NCI-H1930 (cell line): ENCODE measurements around the gene NEMF.
"Not testable (repeated sequence)": the region's sequence is repeated elsewhere in the genome, so short reads cannot be mapped to it uniquely, and the experiment has no call there.

Experiments used
- DNase-seq, 2 experiments: peaks; one replicate each; lab custom pipeline; 2025; lab: John Stamatoyannopoulos, UW

NEMF gene

DNA sequence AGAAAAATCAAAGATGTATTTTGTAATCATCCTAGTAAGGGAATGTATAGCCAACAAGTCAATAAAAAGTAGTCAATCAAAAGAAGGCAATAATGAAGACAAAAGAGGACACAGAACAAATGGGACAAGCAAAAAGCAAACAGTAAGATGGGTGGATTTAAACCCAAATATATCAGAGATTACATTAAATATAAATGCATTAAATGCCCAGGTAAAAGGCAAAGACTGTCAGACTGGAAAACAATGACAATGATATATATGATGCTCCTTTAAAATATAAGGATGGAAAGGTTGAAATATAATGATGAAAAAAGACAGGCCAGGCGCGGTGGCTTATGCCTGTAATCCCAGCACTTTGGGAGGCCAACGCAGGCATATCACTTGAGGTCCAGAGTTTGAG is 35.7 kb downstream of the NEMF start:
- no peak for DNase-seq

DNA sequence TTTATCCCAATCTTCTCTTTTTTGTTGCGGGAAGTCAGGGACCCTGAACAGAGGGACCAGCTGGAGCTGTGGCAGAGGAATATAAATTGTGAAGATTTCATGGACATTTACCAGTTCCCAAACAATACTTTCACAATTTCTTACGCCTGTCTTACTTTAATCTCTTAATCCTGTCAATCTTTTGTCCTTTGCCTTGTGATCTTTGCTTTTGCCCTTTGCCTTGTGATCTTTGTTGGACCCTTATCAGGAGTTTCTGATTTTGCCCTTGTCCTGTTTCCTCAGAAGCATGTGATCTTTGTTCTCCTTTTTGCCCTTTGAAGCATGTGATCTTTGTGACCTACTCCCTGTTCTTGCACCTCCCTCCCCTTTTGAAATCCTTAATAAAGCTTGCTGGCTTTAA is 36.5 kb downstream of the NEMF start:
- not testable (repeated sequence) for DNase-seq

DNA sequence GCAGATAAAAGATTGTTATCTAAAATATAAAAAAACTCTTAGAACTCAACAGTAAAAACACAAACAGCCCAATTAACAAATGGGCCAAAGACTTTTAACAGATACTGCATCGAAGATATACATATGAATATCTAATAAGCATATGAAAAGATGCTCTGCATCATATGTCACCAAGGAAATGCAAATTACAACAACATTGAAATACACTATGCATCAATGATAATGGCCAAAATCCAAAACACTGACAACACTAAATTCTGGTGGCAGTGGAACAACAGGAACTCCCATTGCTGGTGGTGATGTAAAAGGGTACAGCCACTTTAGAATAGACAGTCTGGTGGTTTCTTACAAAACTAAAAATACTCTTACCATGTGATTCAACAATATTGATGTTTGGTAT is 43.8 kb downstream of the NEMF start:
- DNase-seq: no peak

DNA sequence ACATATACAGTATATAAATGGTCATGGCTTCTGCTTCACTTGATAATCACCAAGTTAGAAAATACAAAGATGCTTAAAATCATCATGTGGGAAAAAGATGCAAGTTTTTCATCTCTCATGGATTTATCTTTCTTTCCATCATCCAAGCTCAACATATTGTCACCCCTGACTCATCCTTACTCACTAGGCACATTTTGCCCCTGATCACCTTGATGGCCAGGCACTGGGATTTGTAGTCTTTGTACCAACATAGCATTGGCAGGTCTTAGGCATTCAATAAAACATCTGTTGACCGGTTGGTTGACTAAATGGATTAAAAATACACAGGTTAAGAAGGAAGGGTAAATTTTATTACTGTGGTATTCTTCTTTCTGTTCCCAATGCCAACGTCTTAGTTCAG is 56.6 kb downstream of the NEMF start:
- no peak for DNase-seq

DNA sequence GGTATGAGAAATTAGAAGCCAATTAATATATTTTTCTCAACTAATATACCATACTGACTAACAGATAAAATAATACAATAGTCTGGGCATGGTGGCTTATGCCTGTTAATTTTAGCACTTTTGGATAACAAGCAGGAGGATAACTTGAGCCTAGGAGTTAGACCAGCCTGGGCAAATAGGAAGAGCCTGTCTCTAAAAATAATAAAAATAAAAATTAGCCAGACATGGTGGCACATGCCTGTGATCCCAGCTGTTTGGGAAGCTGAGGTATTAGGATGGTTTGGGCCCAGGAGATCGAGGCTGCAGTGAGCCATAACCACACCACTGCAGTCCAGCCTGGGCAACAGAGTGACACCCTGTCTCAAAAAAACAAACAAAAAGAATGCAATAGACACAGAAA is 60.0 kb downstream of the NEMF start:
- DNase-seq: no peak

DNA sequence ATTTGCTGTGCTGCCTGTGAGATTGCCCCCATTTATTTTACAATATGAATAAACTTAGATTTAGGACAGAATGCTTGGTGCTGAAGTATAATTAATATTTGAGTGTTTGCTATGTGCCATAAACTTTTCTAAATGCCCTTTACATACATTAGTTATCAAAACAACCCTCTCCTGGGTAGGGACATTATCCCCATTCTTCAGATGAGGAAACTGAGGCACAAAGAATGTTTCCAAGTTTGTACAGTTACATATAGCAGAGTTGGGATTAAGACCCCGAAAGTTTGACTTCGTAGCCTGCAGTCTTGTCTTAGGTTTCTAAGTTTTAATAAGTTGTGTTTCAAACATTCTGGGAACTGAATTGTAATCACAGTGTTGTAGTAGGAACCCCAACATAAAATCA is 66.3 kb downstream of the NEMF start:
- DNase-seq: no peak

DNA sequence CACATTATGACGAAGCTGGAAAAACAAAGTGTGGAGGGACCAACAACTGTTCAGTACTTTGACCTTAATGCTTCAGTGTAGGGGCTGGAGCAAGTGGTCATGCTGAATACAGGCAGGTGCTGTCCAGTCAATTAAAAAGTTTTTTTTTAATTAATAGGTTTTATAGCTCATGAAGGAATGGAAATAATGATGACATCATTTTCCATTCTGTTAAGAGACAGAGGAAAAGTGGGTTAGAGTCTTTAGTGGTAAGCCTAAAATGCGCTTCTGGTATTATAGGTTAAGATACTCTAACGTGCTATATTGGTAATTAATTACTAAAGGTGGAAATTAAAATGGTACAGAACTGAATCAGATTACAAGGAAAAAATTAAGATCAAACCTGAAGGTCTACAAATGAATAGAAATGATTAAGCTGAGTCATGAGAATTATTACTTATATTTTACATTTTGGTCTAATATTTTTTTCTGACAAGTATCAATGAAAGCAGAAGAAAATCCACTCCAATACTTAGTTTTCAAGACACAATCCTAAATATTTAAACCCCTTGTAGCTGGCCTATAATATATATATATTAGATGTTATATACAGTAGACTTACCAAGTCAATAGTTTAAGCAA is 69.1 kb downstream of the NEMF start:
- no peak for DNase-seq

DNA sequence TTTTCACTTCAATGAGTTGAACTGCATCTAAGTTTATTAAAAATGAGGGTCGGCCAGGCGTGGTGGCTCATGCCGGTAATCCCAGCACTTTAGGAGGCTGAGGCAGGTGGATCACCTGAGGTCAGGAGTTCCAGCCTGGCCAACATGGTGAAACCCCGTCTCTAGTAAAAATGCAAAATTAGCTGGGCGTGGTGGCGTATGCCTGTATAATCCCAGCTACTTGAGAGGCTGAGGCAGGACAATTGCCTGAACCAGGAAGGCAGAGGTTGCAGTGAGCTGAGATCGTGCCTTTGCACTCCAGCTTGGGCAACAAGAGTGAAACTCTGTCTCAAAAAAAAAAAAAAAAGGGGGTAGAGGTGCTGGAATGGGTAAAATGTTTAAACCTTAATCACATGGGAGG is 71.5 kb downstream of the NEMF start:
- DNase-seq: not testable (repeated sequence)

DNA sequence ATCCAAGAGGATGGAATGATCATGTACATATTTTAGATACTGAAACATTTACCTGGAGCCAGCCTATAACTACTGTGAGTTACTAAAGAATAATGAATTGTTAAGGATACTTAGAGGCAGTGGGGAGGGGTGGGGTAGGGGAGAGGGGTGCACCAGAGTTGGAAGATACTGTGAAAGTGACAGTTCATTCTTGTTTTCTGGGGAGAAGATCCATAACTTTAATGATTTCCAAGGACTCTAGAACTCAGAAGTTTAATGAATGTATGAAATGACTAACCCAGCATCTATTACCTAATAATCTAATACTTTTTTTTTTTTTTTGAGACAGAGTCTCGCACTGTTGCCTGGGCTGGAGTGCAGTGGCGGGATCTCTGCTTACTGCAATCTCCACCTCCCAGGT is 74.2 kb downstream of the NEMF start:
- DNase-seq: no peak

DNA sequence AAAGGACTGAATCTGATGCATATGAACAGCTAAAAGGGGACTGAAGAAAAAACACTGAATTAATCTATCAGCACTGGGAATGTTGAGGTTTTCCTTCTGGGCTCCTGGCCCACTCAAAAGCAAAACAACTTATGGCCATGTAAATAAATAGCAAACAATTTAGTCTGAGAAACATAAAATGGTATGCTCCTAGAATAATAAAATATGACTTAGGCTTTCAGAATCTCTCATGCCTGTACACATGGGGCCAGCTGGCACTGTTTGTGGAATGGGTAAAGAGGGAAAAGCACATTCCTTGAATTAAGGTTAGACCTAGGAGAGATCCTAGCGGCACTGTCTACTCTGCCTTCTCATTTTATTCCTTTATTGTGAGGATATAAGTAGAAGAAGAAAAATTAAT is 78.5 kb downstream of the NEMF start:
- DNase-seq: no peak

DNA sequence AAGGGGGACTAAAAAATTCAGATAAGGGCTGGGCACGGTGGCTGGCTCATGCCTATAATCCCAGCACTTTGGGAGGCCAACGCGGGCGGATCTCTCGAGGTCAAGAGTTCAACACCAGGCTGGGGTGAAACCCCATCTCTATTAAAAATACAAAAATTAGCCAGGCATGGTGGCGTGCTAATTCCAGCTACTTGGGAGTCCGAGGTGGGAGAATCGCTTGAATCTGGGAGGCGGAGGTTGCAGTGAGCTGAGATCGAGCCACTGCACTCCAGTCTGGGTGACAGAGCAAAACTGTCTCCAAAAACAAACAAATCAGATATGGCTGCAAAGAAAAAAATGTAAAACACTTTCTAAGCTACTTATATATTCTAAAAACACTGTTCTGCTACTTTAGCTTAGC is 80.9 kb downstream of the NEMF start:
- DNase-seq: not testable (repeated sequence)

DNA sequence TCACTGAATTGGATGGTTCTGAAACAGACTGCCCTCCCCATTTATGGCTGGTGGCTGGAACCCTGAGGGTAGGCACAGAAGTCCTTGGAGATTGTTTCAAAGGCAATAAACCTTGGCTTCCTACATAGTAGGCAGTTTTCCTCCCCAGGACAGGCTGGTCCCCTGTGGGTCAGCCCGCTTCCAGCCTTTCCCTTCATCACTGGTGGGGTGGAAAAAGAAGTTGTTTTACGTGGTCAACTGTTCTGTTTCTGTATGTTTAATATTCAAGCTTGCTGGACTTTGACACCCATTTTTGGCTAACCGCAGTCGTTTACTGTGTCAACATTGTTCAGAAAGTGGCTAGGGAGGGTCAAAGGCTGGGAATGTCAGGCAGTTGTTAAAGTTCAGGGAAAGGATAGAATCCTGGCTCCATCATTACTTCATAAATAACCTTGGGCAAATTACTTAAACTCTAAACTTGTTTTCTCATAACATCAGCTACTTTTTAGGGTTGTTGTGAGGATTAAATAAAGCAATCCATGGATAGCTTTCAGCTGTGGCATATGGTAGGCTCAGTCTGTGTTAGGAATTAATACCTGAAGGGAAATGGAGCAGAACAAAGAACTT is 82.3 kb downstream of the NEMF start:
- DNase-seq: no peak

DNA sequence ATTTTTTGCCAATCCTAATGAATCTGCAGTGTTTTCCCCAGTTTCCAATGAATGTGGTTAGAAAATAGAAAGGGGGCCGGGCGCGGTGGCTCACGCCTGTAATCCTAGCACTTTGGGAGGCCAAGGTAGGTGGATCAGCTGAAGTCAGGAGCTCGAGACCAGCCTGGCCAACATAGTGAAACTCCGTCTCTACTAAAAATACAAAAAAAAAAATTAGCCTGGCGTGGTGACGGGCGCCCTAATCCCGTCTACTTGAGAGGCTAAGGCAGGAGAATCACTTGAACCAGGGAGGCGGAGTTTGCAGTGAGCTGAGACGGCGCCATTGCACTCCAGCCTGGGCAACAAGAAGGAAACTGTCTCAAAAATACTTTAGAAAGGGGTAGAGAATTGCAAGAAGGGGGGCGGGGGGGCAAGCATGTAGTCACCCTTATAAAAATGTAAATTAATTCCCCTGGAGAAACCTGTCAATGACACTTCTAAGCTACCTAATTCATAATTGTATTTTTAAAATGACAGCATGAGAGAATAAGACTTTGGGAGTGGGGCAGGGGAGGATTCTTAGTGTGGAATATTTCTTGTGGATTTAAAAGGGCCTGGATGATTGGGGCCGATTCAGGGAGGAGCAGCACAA is 82.9 kb downstream of the NEMF start:
- DNase-seq: no peak

DNA sequence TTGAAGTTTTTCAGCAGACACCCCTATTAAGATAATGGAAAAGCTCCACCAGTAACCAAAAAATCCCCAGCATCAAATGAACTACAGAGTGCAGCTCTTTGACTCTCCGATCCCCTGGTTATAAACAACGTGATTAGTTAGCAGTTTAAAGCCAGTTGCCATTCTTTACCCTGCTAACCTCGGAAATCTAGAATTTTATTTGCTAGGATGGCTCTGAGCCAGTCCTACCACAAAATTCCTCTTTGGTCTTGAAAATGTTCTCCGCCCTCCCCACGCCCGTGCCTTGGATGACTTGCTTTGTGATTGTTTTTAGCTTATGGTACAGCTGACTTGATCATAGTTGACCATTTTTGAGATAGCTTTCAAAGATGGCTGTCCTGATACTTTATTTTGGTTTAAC is 83.4 kb downstream of the NEMF start:
- no peak for DNase-seq

DNA sequence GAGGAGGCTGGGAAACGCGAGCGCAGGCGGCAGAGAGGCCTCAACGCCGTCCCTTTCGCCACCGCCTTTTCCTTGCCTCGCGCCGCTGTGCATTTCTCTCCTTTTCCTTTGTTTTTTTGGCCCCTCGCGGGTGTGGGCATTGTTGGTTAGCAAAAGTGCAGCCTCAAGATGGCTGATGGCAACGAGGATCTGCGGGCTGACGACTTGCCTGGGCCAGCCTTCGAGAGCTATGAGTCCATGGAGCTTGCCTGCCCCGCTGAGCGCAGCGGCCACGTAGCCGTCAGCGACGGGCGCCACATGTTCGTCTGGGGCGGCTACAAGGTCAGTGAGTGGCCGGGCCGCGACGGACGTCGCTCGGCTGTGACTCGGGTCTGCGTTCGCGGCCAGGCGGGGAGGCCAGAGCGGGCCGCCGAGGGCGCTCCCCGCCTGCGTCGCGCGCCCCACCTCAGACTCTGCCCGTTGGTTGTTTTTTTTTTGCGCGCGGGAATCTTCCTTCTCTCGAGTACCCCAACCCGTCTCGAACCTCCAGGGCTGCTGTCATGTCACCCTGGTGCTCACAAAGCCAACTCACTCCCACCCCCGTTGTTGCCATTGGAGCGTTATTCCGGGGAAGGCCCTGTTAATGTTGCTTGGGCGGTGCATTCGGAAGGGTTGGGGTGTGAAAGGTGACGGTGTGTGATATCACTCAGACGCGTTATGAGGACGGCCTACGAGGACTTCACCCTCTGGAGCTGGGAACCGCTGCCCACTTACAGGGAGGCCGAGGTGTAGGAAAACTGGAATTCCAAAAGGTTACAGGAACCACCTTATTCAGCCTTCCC is 84.1 kb downstream of the NEMF start:
- peak in 1 of 2 experiments; percentile 36 for DNase-seq

DNA sequence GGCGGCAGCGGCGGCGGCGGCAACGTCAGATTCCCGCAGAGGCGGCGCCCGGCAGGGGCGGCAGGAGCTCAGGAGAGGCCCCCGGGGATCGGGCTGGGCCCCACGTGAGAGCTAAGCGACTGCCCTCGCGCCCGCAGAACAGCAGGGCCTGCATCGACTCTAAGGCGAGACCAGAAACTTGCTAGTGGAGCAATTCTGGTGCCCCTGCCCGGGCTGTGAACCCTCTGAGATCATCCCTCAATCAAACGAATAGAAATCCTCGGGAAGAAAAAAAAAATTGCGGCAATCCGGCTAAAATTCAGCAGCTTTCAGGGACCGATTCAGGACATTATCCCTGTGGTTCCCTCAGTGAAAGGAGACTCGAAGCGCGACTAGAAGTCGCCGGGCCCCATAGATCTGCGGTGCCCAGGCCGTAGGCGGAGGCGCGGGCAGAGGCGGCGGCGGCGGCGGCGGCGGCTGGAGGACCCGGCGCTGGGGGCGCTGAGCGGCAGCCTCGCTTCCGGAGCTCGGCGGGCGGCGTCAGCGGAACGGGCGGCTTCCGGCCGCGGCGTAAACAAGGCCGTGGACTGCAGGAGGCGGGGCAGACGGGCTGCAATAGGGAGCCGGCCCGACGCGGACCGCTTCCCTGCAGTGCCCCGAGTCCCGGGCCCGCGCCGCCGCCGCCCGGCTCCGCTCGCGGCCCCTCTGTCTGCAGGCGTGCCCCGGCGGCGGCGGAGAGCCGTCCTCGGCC is 84.9 kb downstream of the NEMF start, which contains the start of gene KLHDC2:
Gene KLHDC2 (plus strand): TSS at position 583 of the 730 bp plus-strand sequence. CDS start 316 bp downstream, outside the sequence.
- peak; percentile 79 to 80 for DNase-seq

DNA sequence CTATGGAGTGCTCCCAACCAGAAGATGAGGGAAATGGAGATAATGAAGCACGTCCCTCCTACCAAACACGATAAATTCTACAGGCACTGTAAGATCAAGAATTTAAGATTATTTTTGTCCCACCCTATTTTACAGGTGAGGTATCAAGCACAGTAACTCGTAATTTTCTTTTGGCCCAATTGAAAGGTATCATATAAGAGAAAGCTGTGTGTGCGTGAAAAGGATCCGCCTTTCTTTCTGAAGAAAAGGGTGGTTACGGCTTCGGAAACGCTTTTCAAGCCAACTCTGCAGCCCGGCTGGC is 85.4 kb downstream of the NEMF start:
- DNase-seq: no peak

DNA sequence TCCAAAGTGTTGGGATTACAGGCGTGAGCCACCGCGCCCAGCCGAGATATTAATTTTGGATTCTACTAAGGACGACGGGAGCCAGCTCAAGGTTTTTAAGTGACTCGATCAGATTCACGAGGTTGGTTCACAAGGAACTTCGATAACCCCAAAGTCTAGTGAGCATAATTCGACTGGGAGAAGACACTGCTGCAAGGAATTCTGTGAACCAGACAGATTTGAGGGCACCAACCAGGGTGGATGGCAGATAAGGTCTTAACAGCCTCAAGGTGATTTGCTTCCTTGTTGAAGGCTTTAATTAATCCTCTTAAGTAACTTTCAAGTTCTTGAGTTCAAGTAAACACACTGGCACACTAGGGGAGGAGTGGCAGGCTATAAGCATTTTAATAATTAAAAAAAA is 85.7 kb downstream of the NEMF start:
- no peak for DNase-seq

DNA sequence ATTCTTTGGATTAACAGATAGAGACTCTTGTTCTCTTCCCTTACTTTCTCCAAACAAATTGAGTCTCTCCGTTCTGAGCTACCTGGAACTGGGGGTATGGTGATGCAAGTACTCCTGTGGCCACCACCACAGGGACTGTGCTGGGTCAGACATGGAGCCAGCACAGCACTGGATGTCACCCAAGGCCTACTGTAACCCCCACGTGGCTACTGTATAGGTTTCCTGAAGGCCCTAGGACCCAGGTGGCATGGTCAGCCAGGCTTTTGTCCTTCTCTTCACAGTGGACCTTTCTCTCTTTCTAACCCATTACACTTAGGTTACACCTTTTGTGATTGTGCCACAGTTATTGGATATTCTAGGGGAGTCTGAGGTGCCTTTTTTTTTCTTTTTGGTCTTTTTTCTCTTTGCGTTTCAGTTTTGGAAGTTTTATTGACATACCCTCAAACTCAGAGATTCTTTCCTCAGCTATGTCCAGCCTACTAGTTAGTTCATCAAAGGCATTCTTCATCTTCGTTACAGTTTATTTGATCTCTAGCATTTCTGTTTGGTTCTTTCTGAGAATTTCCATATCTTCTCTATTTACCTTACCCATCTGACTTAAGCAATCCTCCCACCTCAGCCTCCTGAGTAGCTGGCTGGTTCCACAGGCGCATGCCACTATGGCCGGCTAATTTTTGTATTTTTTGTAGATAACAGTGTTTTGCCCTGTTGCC is 90.6 kb downstream of the NEMF start:
- no peak for DNase-seq

DNA sequence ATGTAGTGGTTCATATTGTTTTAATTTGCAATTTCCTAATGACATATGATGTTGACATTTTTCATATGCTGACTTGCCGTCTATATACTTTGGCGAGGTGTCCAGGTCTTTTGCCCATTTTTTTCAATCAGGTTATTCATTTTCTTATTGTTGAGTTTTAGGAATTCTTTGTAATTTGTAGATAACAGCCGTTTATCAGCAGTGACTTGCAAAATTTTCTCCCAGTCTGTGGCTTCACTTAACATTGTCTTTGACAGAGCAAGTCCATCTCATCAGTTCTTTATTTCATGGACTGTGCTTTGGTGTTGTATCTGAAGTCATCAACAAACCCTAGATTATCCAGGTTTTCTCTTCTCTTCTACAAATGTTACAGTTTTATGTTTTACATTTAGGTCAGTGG is 97.2 kb downstream of the NEMF start:
- DNase-seq: no peak

DNA sequence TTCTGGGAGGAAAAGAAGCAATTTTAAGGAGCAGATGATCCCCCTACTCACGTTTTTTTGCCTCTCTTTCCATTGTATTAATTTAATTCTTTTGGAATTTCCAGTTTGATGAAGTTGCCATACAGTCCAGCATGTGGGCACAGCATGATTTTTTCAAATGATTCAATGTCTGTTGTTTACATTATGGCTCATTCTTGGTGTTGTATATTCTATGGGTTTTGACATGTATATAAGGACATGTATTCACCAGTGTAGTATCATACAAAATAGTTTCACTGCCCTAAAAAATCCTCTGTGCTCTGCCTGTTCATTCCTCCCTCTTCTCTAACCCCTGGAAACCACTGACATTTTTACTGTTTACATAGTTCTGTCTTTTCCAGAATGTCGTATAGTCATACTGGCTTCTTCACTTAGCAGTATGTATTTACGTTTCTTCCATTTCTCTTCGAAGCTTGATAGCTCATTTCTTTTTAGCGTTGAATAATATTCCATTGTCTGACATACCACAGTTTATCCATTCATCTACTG is 98.0 kb downstream of the NEMF start:
- DNase-seq: no peak
